PC-3 (cell line): ENCODE results near the gene ASB18. TPM values are rescaled to one million over a fixed set of nuclear protein-coding genes. Genes with fewer than 3 reads are reported as not detected.

Source experiments
- ATAC-seq: fragments of 200-7000 bp; cut with Tn5 transposase; 2 replicates; pipeline ENCODE4 v1.9.1; 2020; ENCODE audit warnings: mild to moderate bottlenecking, moderate library complexity
- BruUV-seq: library from RNA; stranded (reverse); fragments of 400-500 nt; replicated peaks from 2 replicates; lab custom pipeline; 2021; lab: Mats Ljungman, UMichigan
- CTCF ChIA-PET: fragments of 300-600 bp; sonication (Branson Sonifier 250); formaldehyde crosslinking; loops from one replicate; lab custom pipeline; 2022; ENCODE audit warnings: antibody characterized with exemption; lab: Charles Lee
- POLR2A ChIA-PET: fragments of 300-600 bp; sonication (Branson Sonifier 250); formaldehyde crosslinking; loops from one replicate; lab custom pipeline; 2022; ENCODE audit warnings: antibody characterized with exemption; ENCODE audit not compliant: unreplicated experiment; lab: Charles Lee
- DNase-seq: peaks from one replicate; pipeline ENCODE4 v3.0.0-alpha.2; 2015
- H2AFZ ChIP-seq: fragments of 300-600 bp; sonication (generic); 2 replicates; pipeline ENCODE4 v1.6.0; 2016; ENCODE audit warnings: antibody characterized with exemption, low read length
- H3F3A ChIP-seq: fragments of 300-600 bp; sonication (generic); one replicate; pipeline ENCODE4 v1.6.0; 2017; ENCODE audit warnings: antibody characterized with exemption, low read length, control low read depth, mild to moderate bottlenecking; ENCODE audit not compliant: unreplicated experiment
- H3K27ac ChIP-seq: fragments of 300-600 bp; sonication (generic); 2 replicates; pipeline ENCODE4 v1.5.1; 2016; ENCODE audit warnings: mild to moderate bottlenecking, low read length
- H3K27me3 ChIP-seq: fragments of 300-600 bp; sonication (generic); 2 replicates; pipeline ENCODE4 v1.6.1; 2016; ENCODE audit warnings: low read length, mixed read lengths
- H3K36me3 ChIP-seq: fragments of 300-600 bp; sonication (generic); 2 replicates; pipeline ENCODE4 v1.6.1; 2016; ENCODE audit warnings: low read depth, mixed run types, low read length, mixed read lengths
- H3K4me1 ChIP-seq: fragments of 300-600 bp; sonication (generic); 2 replicates; pipeline ENCODE4 v1.5.1; 2016; ENCODE audit warnings: low read length; ENCODE audit not compliant: insufficient read depth
- H3K4me2 ChIP-seq: fragments of 300-600 bp; sonication (generic); 2 replicates; pipeline ENCODE4 v1.6.0; 2016; ENCODE audit warnings: low read length
- H3K4me3 ChIP-seq: fragments of 300-600 bp; sonication (generic); 2 replicates; pipeline ENCODE4 v1.5.1; 2016; ENCODE audit warnings: mild to moderate bottlenecking, low read length, mixed read lengths
- H3K79me2 ChIP-seq: fragments of 300-600 bp; sonication (generic); 2 replicates; pipeline ENCODE4 v1.6.1; 2017; ENCODE audit warnings: low read length, mixed read lengths
- H3K9ac ChIP-seq: fragments of 300-600 bp; sonication (generic); 2 replicates; pipeline ENCODE4 v1.6.0; 2016; ENCODE audit warnings: mild to moderate bottlenecking, low read length
- H3K9me2 ChIP-seq: fragments of 300-600 bp; sonication (generic); replicated peaks from 2 replicates; pipeline ENCODE4 v1.6.1; 2016; ENCODE audit warnings: mixed run types, low read length, mixed read lengths
- H3K9me3 ChIP-seq: fragments of 300-600 bp; sonication (generic); 2 replicates; pipeline ENCODE4 v1.6.1; 2016; ENCODE audit warnings: low read length, mixed read lengths
- H4K20me1 ChIP-seq: fragments of 300-600 bp; sonication (generic); 2 replicates; pipeline ENCODE4 v1.6.1; 2016; ENCODE audit warnings: low read length, mixed read lengths
- EZH2 ChIP-seq: fragments of 300-600 bp; sonication (generic); IDR thresholded peaks from one replicate; pipeline ENCODE4 v1.6.1; 2017; ENCODE audit warnings: antibody characterized with exemption, mild to moderate bottlenecking, low read length; ENCODE audit not compliant: unreplicated experiment
- EZH2phosphoT487 ChIP-seq: fragments of 300-600 bp; sonication (generic); IDR thresholded peaks from 2 replicates; pipeline ENCODE4 v1.6.1; 2018; ENCODE audit warnings: mild to moderate bottlenecking, antibody characterized with exemption, low read length, borderline replicate concordance
- intact Hi-C: fragments of 100-400 bp; cut with micrococcal nuclease; formaldehyde crosslinking; loops from 2 replicates; pipeline ENCODE4 v1.9.0; 2023
- total RNA-seq: library from RNA; depleted of rRNA; stranded (reverse); fragments of >200 nt; gene quantifications from 2 replicates; pipeline ENCODE4 v1.2.3, GENCODE V29; 2014
- TF ChIP-seq, protein P1 (sequence below): fragments of 300-600 bp; sonication (generic); conservative IDR thresholded peaks from 2 replicates; pipeline ENCODE4 v1.5.1; 2017; ENCODE audit warnings: antibody characterized with exemption, low read depth, mild to moderate bottlenecking, low read length

ASB18 gene
- total RNA-seq, 1 experiment from 2014 or later: 0.15 TPM

DNA sequence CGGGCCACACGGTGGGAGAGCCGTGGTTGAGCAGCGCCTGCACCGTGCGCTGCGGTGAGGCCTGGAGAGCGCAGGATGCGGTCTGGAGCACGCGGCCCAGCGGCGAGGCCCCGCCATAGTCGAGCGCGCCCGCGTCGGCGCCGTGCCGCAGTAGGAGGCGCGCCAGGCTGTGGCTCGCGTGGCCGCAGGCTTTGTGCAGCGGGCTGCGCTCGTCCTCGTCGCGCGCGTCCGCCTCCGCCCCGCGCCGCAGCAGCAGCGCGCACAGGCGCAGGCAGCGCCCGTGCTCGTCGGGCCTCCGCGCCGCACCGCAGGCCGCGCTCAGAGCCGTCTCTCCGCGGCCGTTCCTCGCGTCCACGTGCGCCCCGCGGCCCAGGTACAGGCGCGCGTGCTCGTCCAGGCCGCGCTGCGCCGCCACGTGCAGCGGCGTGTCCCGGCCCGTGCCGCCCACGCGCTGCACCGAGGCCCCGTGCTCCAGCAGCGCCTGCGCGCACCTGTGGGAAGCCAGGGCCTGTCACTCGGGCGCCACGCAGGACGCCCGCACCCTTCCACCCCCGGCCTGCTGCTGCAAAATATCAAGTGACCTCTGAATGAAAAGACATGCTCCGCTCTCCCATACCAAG is 49.7 kb downstream of the ASB18 start:
- Histone ChIP-seq H3F3A (no peaks in the 10 kb centered on the region), H3K27me3 (no peaks in the 10 kb centered on the region), H2AFZ (no peak overlapping the region), H3K79me2 (no peaks in the 10 kb centered on the region), H3K9ac (no peak overlapping the region), H3K9me2 (no peaks in the 10 kb centered on the region), H3K4me2 (no peak overlapping the region), H3K9me3 (no peaks in the 10 kb centered on the region), H3K36me3 (no peaks in the 10 kb centered on the region), H3K4me3 (no peak overlapping the region), H3K27ac (no peak overlapping the region), H4K20me1 (no peaks in the 10 kb centered on the region), H3K4me1 (no peaks in the 10 kb centered on the region)
- CTCF ChIA-PET: no interaction called here
- BruUV-seq: no TSS peak
- intact Hi-C loops: no loop called here
- ATAC-seq: no peak
- no peak for DNase-seq
- TF ChIP-seq EZH2phosphoT487 (no peak), EZH2 (no peak)
- TF ChIP-seq, protein P1, sequence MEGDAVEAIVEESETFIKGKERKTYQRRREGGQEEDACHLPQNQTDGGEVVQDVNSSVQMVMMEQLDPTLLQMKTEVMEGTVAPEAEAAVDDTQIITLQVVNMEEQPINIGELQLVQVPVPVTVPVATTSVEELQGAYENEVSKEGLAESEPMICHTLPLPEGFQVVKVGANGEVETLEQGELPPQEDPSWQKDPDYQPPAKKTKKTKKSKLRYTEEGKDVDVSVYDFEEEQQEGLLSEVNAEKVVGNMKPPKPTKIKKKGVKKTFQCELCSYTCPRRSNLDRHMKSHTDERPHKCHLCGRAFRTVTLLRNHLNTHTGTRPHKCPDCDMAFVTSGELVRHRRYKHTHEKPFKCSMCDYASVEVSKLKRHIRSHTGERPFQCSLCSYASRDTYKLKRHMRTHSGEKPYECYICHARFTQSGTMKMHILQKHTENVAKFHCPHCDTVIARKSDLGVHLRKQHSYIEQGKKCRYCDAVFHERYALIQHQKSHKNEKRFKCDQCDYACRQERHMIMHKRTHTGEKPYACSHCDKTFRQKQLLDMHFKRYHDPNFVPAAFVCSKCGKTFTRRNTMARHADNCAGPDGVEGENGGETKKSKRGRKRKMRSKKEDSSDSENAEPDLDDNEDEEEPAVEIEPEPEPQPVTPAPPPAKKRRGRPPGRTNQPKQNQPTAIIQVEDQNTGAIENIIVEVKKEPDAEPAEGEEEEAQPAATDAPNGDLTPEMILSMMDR: no peak
- POLR2A ChIA-PET: no interaction called here

DNA sequence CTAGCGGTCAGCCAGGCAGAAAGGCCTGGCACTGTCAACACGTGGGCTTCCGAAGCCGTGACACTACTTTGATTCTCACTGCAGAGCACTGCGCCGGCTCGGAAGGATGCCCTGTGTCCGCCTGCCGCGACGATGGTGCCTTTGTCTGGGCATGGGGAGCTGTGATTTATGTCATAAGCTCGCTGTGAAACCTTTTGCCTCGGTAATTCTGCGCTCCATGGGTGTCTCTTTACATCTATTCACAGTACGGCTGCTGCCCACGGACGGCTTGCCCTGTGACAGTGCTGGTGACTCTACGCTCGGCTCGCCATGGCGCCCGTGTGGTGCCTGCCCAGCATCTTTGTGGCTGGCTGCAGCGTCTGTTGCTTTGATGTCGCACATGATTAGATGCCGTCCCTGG is 52.9 kb downstream of the ASB18 start:
- no peak overlapping the region for H3K4me2 ChIP-seq
- no peaks in the 10 kb centered on the region for H3K79me2 ChIP-seq
- ChIA-PET POLR2A (no interaction called here), CTCF (no interaction called here)
- H3F3A ChIP-seq: no peaks in the 10 kb centered on the region
- no peak overlapping the region for H2AFZ ChIP-seq
- H3K9ac ChIP-seq: no peak overlapping the region
- intact Hi-C loops: no loop called here
- no peaks in the 10 kb centered on the region for H3K36me3 ChIP-seq
- H4K20me1 ChIP-seq: no peaks in the 10 kb centered on the region
- BruUV-seq: no TSS peak
- TF ChIP-seq, protein P1: no peak
- TF ChIP-seq EZH2phosphoT487: no peak
- TF ChIP-seq EZH2: no peak
- no peak overlapping the region for H3K4me3 ChIP-seq
- ATAC-seq (no peak), DNase-seq (no peak)
- H3K9me2 ChIP-seq: no peaks in the 10 kb centered on the region
- no peaks in the 10 kb centered on the region for H3K27me3 ChIP-seq
- no peaks in the 10 kb centered on the region for H3K9me3 ChIP-seq
- no peak overlapping the region for H3K27ac ChIP-seq
- no peaks in the 10 kb centered on the region for H3K4me1 ChIP-seq

DNA sequence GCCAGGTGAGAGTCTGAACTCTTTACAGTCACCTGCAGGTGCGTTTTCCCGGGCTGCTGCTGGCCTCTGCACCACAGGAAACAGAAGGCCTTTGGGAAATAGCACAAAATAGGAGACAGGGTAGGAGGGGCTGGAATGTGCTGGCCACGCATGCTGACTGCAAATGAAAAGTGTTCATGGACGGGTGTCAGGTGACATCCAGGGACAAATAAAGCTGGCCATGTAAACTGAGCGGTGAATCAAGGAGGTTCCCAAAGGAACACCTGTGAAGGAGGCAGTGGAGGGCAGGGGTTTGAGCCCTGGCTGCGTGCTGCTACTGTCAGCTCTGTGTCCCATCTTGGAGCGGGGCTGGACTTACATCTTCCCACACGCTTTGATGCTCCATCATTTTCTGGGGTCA is 53.7 kb downstream of the ASB18 start:
- ChIA-PET CTCF (no interaction called here), POLR2A (no interaction called here)
- H3K4me1 ChIP-seq: no peaks in the 10 kb centered on the region
- no peaks in the 10 kb centered on the region for H3K36me3 ChIP-seq
- no peaks in the 10 kb centered on the region for H3K27me3 ChIP-seq
- H3K9ac ChIP-seq: no peak overlapping the region
- intact Hi-C loops: no loop called here
- DNase-seq (no peak), ATAC-seq (no peak)
- no peak overlapping the region for H3K4me2 ChIP-seq
- H3K4me3 ChIP-seq: no peak overlapping the region
- H3K27ac ChIP-seq: no peak overlapping the region
- H3F3A ChIP-seq: no peaks in the 10 kb centered on the region
- no peaks in the 10 kb centered on the region for H3K79me2 ChIP-seq
- BruUV-seq: no TSS peak
- H4K20me1 ChIP-seq: no peaks in the 10 kb centered on the region
- TF ChIP-seq EZH2phosphoT487: no peak
- TF ChIP-seq, protein P1: no peak
- no peak for TF ChIP-seq EZH2
- no peaks in the 10 kb centered on the region for H3K9me3 ChIP-seq
- no peaks in the 10 kb centered on the region for H3K9me2 ChIP-seq
- no peak overlapping the region for H2AFZ ChIP-seq
